Neural progenitor cell (in vitro differentiated cells): ENCODE measurements around the gene SP6. TPM values are rescaled to one million over a fixed set of nuclear protein-coding genes. Genes with fewer than 3 reads are reported as not detected.

ENCODE experiments used
- DNase-seq: peaks from one replicate; pipeline ENCODE4 v3.0.0-alpha.2; 2016; ENCODE audit warnings: low spot score
- H2AFZ ChIP-seq: fragments of 200-600 bp; sonication (generic); replicated peaks from 2 replicates; pipeline ENCODE4 v1.6.1; 2016; ENCODE audit warnings: antibody characterized with exemption
- H3F3A ChIP-seq: fragments of 200-600 bp; sonication (generic); 2 replicates; pipeline ENCODE4 v1.6.1; 2016; ENCODE audit warnings: antibody characterized with exemption, low read depth
- H3K27ac ChIP-seq: fragments of 200-600 bp; sonication (generic); 2 replicates; pipeline ENCODE4 v1.5.1; 2016; ENCODE audit warnings: mild to moderate bottlenecking
- H3K27me3 ChIP-seq: fragments of 200-600 bp; sonication (generic); 2 replicates; pipeline ENCODE4 v1.6.1; 2016; ENCODE audit warnings: mild to moderate bottlenecking, moderate library complexity
- H3K36me3 ChIP-seq: fragments of 200-600 bp; sonication (generic); 2 replicates; pipeline ENCODE4 v1.5.1; 2016
- H3K4me1 ChIP-seq: fragments of 200-600 bp; sonication (generic); 2 replicates; pipeline ENCODE4 v1.6.1; 2016; ENCODE audit warnings: mixed run types
- H3K4me2 ChIP-seq: fragments of 200-600 bp; sonication (generic); 2 replicates; pipeline ENCODE4 v1.6.1; 2016
- H3K4me3 ChIP-seq: fragments of 200-600 bp; sonication (generic); 2 replicates; pipeline ENCODE4 v1.5.1; 2016
- H3K79me2 ChIP-seq: fragments of 200-600 bp; sonication (generic); 2 replicates; pipeline ENCODE4 v1.6.1; 2016; ENCODE audit warnings: low read depth
- H3K9ac ChIP-seq: fragments of 200-600 bp; sonication (generic); 2 replicates; pipeline ENCODE4 v1.6.1; 2016
- H3K9me3 ChIP-seq: fragments of 200-600 bp; sonication (generic); 2 replicates; pipeline ENCODE4 v1.5.1; 2016; ENCODE audit warnings: low read depth
- H4K20me1 ChIP-seq: fragments of 200-600 bp; sonication (generic); 2 replicates; pipeline ENCODE4 v1.6.1; 2016; ENCODE audit warnings: low read depth
- H3K27ac Mint-ChIP-seq: 3 replicates; pipeline ENCODE4 v1.8.0; 2021; ENCODE audit warnings: mixed read lengths
- H3K27me3 Mint-ChIP-seq: 2 replicates; pipeline ENCODE4 v1.8.0; 2022; ENCODE audit warnings: low read depth, mild to moderate bottlenecking, inconsistent platforms, moderate library complexity, mixed read lengths; ENCODE audit not compliant: insufficient read depth
- H3K36me3 Mint-ChIP-seq: 3 replicates; pipeline ENCODE4 v1.8.0; 2021; ENCODE audit warnings: mixed read lengths
- H3K4me1 Mint-ChIP-seq: 3 replicates; pipeline ENCODE4 v1.8.0; 2021; ENCODE audit warnings: mixed read lengths
- H3K4me3 Mint-ChIP-seq: 3 replicates; pipeline ENCODE4 v1.8.0; 2021; ENCODE audit warnings: mild to moderate bottlenecking, moderate library complexity, mixed read lengths
- H3K9me3 Mint-ChIP-seq: 3 replicates; pipeline ENCODE4 v1.8.0; 2020; ENCODE audit warnings: mixed read lengths
- CTCF ChIP-seq: fragments of 200-600 bp; sonication (generic); IDR thresholded peaks from 2 replicates; pipeline ENCODE4 v1.5.1; 2017; ENCODE audit warnings: antibody characterized with exemption, mild to moderate bottlenecking
- EZH2 ChIP-seq: fragments of 200-600 bp; sonication (generic); IDR thresholded peaks from 2 replicates; pipeline ENCODE4 v1.6.1; 2017; ENCODE audit warnings: antibody characterized with exemption, mild to moderate bottlenecking, moderate library complexity
- EZH2phosphoT487 ChIP-seq: fragments of 200-600 bp; sonication (generic); IDR thresholded peaks from 2 replicates; pipeline ENCODE4 v1.6.1; 2017; ENCODE audit warnings: antibody characterized with exemption
- total RNA-seq: library from RNA; depleted of rRNA; stranded (reverse); fragments of >200 nt; gene quantifications from 2 replicates; pipeline ENCODE4 v1.2.3, GENCODE V29; 2015; ENCODE audit warnings: low replicate concordance

The SP6 gene
- total RNA-seq, 1 donor from 2014 or later: 0.04 TPM

GRCh38 chr17:47878203-47879027 lies 27.5 kb upstream of the SP6 start:
- Mint-ChIP-seq H3K4me1 (peaks cover 9% of the 10 kb centered on the region), H3K4me3 (peak overlapping the region; percentile 6), H3K9me3 (no peaks in the 10 kb centered on the region), H3K36me3 (no peaks in the 10 kb centered on the region), H3K27ac (peak overlapping the region; percentile 10), H3K27me3 (peaks cover 27% of the 10 kb centered on the region)
- Histone ChIP-seq H3K4me2 (no peak overlapping the region), H3K27me3 (peaks cover 10% of the 10 kb centered on the region), H2AFZ (no peak overlapping the region), H3F3A (peaks cover 2% of the 10 kb centered on the region), H3K79me2 (no peaks in the 10 kb centered on the region), H3K4me1 (peaks cover 15% of the 10 kb centered on the region), H3K9me3 (no peaks in the 10 kb centered on the region), H4K20me1 (no peaks in the 10 kb centered on the region), H3K4me3 (no peak overlapping the region), H3K27ac (no peak overlapping the region), H3K36me3 (no peaks in the 10 kb centered on the region), H3K9ac (no peak overlapping the region)
- TF ChIP-seq EZH2 (no peak), EZH2phosphoT487 (no peak), CTCF (no peak)
- DNase-seq: no peak

- no peak for DNase-seq
- Histone ChIP-seq H3K9ac (no peak overlapping the region), H3K36me3 (no peaks in the 10 kb centered on the region), H3K27me3 (peaks cover 19% of the 10 kb centered on the region), H3F3A (peaks cover 6% of the 10 kb centered on the region), H3K9me3 (no peaks in the 10 kb centered on the region), H3K4me3 (no peak overlapping the region), H3K4me1 (peaks cover 24% of the 10 kb centered on the region), H2AFZ (no peak overlapping the region), H3K27ac (no peak overlapping the region), H3K4me2 (no peak overlapping the region), H3K79me2 (no peaks in the 10 kb centered on the region), H4K20me1 (no peaks in the 10 kb centered on the region)
- H3K4me3 Mint-ChIP-seq: no peak overlapping the region
- TF ChIP-seq CTCF: no peak
- H3K27ac Mint-ChIP-seq: no peak overlapping the region
- H3K36me3 Mint-ChIP-seq: no peaks in the 10 kb centered on the region
- peaks cover 32% of the 10 kb centered on the region for H3K27me3 Mint-ChIP-seq
- peaks cover 9% of the 10 kb centered on the region for H3K4me1 Mint-ChIP-seq
- no peaks in the 10 kb centered on the region for H3K9me3 Mint-ChIP-seq
Measured at GRCh38 chr17:47877368-47878034, 26.5 kb upstream of the SP6 start.

- Mint-ChIP-seq H3K9me3 (no peaks in the 10 kb centered on the region), H3K27ac (no peak overlapping the region), H3K27me3 (peaks cover 39% of the 10 kb centered on the region), H3K4me1 (peaks cover 17% of the 10 kb centered on the region), H3K36me3 (no peaks in the 10 kb centered on the region), H3K4me3 (no peak overlapping the region)
- DNase-seq: no peak
- no peak overlapping the region for H3K9ac ChIP-seq
- no peaks in the 10 kb centered on the region for H4K20me1 ChIP-seq
- TF ChIP-seq CTCF (no peak), EZH2 (no peak), EZH2phosphoT487 (no peak)
- H3K36me3 ChIP-seq: no peaks in the 10 kb centered on the region
- H3K27me3 ChIP-seq: peaks cover 41% of the 10 kb centered on the region
- no peaks in the 10 kb centered on the region for H3K79me2 ChIP-seq
- H3K27ac ChIP-seq: no peak overlapping the region
- no peak overlapping the region for H3K4me3 ChIP-seq
- H3F3A ChIP-seq: peaks cover 13% of the 10 kb centered on the region
- no peaks in the 10 kb centered on the region for H3K9me3 ChIP-seq
- H3K4me1 ChIP-seq: peaks cover 34% of the 10 kb centered on the region
- no peak overlapping the region for H2AFZ ChIP-seq
- no peak overlapping the region for H3K4me2 ChIP-seq
Measured at GRCh38 chr17:47875011-47875985, 24.3 kb upstream of the SP6 start.
